ENCODE results near the gene TRPM5.

The TRPM5 gene

GRCh38 chr11:2420502-2421225 is 23.6 kb downstream of the TRPM5 start:
- peak; percentile 75 for DNase-seq

GRCh38 chr11:2419638-2420501 is 24.4 kb downstream of the TRPM5 start:
- DNase-seq = peak; percentile 64

GRCh38 chr11:2418693-2419360 is 25.5 kb downstream of the TRPM5 start:
- no peak for DNase-seq

GRCh38 chr11:2417856-2418692 is 26.2 kb downstream of the TRPM5 start:
- DNase-seq = no peak

- no peak for DNase-seq
Observed at GRCh38 chr11:2416765-2417164, 27.5 kb downstream of the TRPM5 start.

- DNase-seq = no peak
Observed at GRCh38 chr11:2415601-2416380, 28.5 kb downstream of the TRPM5 start.

- DNase-seq = no peak
Observed at GRCh38 chr11:2415171-2415570, 29.1 kb downstream of the TRPM5 start.

- no peak for DNase-seq
Observed at GRCh38 chr11:2414616-2415015, 29.7 kb downstream of the TRPM5 start.

- DNase-seq = no peak
Observed at GRCh38 chr11:2413742-2414579, 30.4 kb downstream of the TRPM5 start.

GRCh38 chr11:2412323-2412722 is 32.0 kb downstream of the TRPM5 start:
- DNase-seq = no peak

GRCh38 chr11:2411446-2412305 is 32.6 kb downstream of the TRPM5 start:
- DNase-seq = no peak

- DNase-seq = no peak
Observed at GRCh38 chr11:2410616-2411015, 33.7 kb downstream of the TRPM5 start.

GRCh38 chr11:2409611-2410468 is 34.5 kb downstream of the TRPM5 start:
- DNase-seq = no peak

GRCh38 chr11:2409126-2409525 is 35.2 kb downstream of the TRPM5 start:
- no peak for DNase-seq

- DNase-seq = no peak
Observed at GRCh38 chr11:2408671-2409070, 35.6 kb downstream of the TRPM5 start.

GRCh38 chr11:2406878-2407410 is 37.4 kb downstream of the TRPM5 start:
- no peak for DNase-seq

GRCh38 chr11:2406451-2406850 is 37.9 kb downstream of the TRPM5 start:
- no peak for DNase-seq

- no peak for DNase-seq
Observed at GRCh38 chr11:2404735-2405196, 39.5 kb downstream of the TRPM5 start.
